ENCODE measurements around the gene HERC6.

The HERC6 gene

DNA sequence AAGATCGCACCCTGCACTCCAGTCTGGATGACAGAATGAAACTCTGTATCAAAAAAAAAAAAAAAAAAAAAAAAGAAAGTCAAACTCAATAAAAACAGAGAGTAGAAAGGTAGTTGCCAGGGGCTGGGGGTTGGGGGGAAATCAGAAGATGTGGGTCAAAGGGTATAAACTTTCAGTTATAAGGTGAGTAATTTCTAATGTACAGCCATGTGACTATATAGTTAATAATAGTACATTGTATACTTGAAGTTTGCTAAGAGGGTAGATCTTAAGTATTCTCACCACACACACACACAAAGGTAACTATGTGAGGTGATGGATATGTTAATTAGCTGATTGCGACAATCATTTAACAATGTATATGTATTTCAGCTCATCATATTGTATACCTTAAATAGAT is 11.5 kb downstream of the HERC6 start:
- ChIA-PET CTCF (no interaction called here), POLR2A (no interaction called here)
- no peak for DNase-seq (ENCODE audit: extremely low spot score)
- TF ChIP-seq ELF4 (IDR thresholded peaks at IDR 0.05) (no peak), BHLHE40 (IDR thresholded peaks at IDR 0.05; ENCODE audit: borderline replicate concordance) (no peak), TARDBP (IDR thresholded peaks at IDR 0.05) (no peak), FOXK2 (IDR thresholded peaks at IDR 0.05) (no peak), ARNT (IDR thresholded peaks at IDR 0.05) (no peak), SP1 (IDR thresholded peaks at IDR 0.05) (no peak), FOXA1 (IDR thresholded peaks at IDR 0.05) (no peak), ZNF384 (IDR thresholded peaks at IDR 0.05) (no peak), SUZ12 (IDR thresholded peaks at IDR 0.05) (no peak), HDGF (IDR thresholded peaks at IDR 0.05; ENCODE audit: borderline replicate concordance) (no peak)

DNA sequence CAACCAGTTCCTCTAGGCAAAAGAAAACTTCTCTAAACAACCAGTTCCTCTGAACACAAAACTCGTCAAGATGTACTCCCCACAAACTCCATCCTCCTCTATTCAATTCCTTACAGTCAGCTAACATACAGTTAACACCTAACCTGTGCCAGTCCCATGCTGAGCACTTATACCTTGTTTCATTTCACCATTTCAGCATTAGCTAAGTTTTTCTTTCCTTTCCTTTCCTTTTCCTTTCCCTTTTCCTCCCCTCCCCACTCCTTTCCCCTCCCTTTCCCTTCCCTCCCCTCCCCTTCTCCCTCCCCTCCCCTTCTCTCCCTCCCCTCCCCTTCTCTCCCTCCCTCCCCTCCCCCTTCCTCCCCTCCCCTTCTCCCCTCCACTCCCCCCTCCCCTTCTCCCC is 13.1 kb downstream of the HERC6 start:
- CTCF ChIA-PET, result no interaction called here

DNA sequence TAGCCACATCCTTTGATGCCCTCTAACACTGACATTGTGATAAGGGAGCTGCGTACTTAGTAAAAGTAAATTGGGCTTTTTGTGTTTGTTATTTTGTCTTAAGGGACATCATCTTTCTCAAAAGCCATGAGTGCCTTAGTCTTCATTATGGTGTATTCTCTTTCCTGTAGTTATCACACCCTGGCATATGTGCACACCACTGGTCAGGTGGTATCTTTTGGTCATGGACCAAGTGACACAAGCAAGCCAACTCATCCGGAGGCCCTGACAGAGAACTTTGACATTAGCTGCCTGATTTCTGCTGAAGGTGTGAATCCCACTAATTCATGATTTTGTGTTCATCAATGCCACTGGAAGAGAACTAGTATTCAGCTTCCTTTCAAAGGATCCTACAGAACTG is 18.0 kb downstream of the HERC6 start:
- CTCF ChIA-PET, result no interaction called here

More for the DNA sequence above, 13.1 kb downstream of the HERC6 start:
- POLR2A ChIA-PET, result no interaction called here
- DNase-seq (ENCODE audit: extremely low spot score), result no peak
- TF ChIP-seq FOXK2 (IDR thresholded peaks at IDR 0.05) (no peak), ELF4 (IDR thresholded peaks at IDR 0.05) (no peak), L3MBTL2 (conservative IDR thresholded peaks at IDR 0.05) (no peak), SP1 (IDR thresholded peaks at IDR 0.05) (no peak), BHLHE40 (IDR thresholded peaks at IDR 0.05; ENCODE audit: borderline replicate concordance) (no peak)

DNA sequence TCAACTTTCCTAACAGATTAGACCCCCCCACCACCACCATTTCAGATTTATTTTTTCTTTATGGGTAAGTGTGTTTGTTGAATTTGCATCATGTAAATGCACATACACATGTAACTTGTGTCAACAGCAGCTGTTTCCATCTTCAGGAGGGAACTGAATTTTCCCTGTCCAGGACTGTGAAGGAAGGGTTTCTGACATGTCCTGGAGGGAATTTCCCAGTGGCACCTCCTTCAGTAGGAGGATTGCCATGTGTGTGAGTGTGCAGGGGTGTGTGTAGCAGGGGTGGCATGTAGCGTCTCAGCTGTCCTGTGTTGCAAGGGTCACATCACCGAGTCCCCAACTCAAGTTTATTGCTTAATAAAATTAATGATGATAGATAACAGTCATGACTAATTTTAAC is 19.7 kb downstream of the HERC6 start:
- CTCF ChIA-PET, result no interaction called here
- POLR2A ChIA-PET, result no interaction called here
- DNase-seq (ENCODE audit: extremely low spot score), result no peak
- TF ChIP-seq BHLHE40 (IDR thresholded peaks at IDR 0.05; ENCODE audit: borderline replicate concordance) (no peak), SUZ12 (IDR thresholded peaks at IDR 0.05) (no peak), FOXA1 (IDR thresholded peaks at IDR 0.05) (no peak), L3MBTL2 (conservative IDR thresholded peaks at IDR 0.05) (no peak), FOXK2 (IDR thresholded peaks at IDR 0.05) (no peak), TARDBP (IDR thresholded peaks at IDR 0.05) (no peak), HDGF (IDR thresholded peaks at IDR 0.05; ENCODE audit: borderline replicate concordance) (no peak), FOXM1 (IDR thresholded peaks at IDR 0.05; ENCODE audit: borderline replicate concordance) (no peak), ZNF384 (IDR thresholded peaks at IDR 0.05) (no peak), NFRKB (IDR thresholded peaks at IDR 0.05) (no peak), CTBP1 (IDR thresholded peaks at IDR 0.05; ENCODE audit: borderline replicate concordance) (no peak), SP1 (IDR thresholded peaks at IDR 0.05) (no peak)
- TF ChIP-seq, protein P1, sequence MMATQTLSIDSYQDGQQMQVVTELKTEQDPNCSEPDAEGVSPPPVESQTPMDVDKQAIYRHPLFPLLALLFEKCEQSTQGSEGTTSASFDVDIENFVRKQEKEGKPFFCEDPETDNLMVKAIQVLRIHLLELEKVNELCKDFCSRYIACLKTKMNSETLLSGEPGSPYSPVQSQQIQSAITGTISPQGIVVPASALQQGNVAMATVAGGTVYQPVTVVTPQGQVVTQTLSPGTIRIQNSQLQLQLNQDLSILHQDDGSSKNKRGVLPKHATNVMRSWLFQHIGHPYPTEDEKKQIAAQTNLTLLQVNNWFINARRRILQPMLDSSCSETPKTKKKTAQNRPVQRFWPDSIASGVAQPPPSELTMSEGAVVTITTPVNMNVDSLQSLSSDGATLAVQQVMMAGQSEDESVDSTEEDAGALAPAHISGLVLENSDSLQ (IDR thresholded peaks at IDR 0.05), result no peak

More for the DNA sequence above, 18.0 kb downstream of the HERC6 start:
- DNase-seq (ENCODE audit: extremely low spot score), result no peak
- TF ChIP-seq LEF1 (IDR thresholded peaks at IDR 0.05; ENCODE audit: borderline replicate concordance) (no peak), FOXK2 (IDR thresholded peaks at IDR 0.05) (no peak), SUZ12 (IDR thresholded peaks at IDR 0.05) (no peak), ARNT (IDR thresholded peaks at IDR 0.05) (no peak), ZNF384 (IDR thresholded peaks at IDR 0.05) (no peak), FOXA1 (IDR thresholded peaks at IDR 0.05) (no peak), L3MBTL2 (conservative IDR thresholded peaks at IDR 0.05) (no peak), ELF4 (IDR thresholded peaks at IDR 0.05) (no peak), BHLHE40 (IDR thresholded peaks at IDR 0.05; ENCODE audit: borderline replicate concordance) (no peak), TARDBP (IDR thresholded peaks at IDR 0.05) (no peak)
- POLR2A ChIA-PET, result no interaction called here

DNA sequence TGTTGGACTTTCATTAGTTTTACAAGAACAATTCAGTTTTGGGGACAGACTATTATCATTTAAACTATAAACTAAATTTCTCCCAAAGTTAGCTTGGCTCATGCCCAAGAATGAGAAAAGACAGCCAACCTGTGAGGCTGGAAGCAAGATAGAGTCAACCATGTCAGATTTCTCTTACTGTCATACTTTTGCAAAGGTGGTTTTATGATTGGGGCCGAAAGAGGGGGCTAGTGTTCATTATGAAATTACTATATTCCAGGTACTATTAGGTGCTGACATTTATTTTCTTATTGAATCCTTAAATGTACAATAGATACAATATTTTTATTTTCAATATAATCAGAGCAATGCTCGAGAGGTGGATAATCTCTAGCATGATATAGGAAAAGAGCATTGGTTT is 30.6 kb downstream of the HERC6 start:
- TF ChIP-seq FOXK2 (IDR thresholded peaks at IDR 0.05) (no peak), SP1 (IDR thresholded peaks at IDR 0.05) (no peak), L3MBTL2 (conservative IDR thresholded peaks at IDR 0.05) (no peak), FOXM1 (IDR thresholded peaks at IDR 0.05; ENCODE audit: borderline replicate concordance) (no peak), TARDBP (IDR thresholded peaks at IDR 0.05) (no peak)
- ChIA-PET POLR2A (no interaction called here), CTCF (no interaction called here)
- DNase-seq (ENCODE audit: extremely low spot score), result no peak

DNA sequence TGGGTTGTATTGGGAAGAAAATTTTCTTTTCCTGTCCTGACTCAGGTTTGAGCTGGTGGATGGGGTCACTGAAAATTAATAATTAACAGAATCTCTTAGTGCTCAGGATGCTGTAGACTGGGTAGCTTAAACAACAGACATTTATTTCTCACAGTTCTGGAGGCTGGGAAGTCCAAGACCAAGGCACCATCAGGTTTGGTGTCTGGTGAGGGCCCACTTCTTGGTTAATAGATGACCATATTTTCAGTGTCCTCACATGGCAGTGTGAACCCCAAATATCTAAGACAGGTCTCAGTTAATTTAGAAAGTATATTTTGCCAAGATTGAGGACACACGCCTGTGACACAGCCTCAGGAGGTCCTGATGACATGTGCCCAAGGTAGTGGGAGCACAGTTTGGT is 31.1 kb downstream of the HERC6 start:
- no peak for DNase-seq (ENCODE audit: extremely low spot score)
- CTCF ChIA-PET, result interaction anchor here (0.8 kb wide), 1 partner anchor 105 kb away, joined by 3 read pairs; no protein-coding TSS in a partner anchor
- no peak for TF ChIP-seq TARDBP (IDR thresholded peaks at IDR 0.05)
- no peak for TF ChIP-seq FOXM1 (IDR thresholded peaks at IDR 0.05; ENCODE audit: borderline replicate concordance)
- no peak for TF ChIP-seq CTBP1 (IDR thresholded peaks at IDR 0.05; ENCODE audit: borderline replicate concordance)
- TF ChIP-seq L3MBTL2 (conservative IDR thresholded peaks at IDR 0.05), result no peak
- TF ChIP-seq BHLHE40 (IDR thresholded peaks at IDR 0.05; ENCODE audit: borderline replicate concordance), result no peak
- TF ChIP-seq FOXK2 (IDR thresholded peaks at IDR 0.05), result no peak
- TF ChIP-seq ARNT (IDR thresholded peaks at IDR 0.05), result no peak
- no peak for TF ChIP-seq LEF1 (IDR thresholded peaks at IDR 0.05; ENCODE audit: borderline replicate concordance)
- POLR2A ChIA-PET, result no interaction called here

DNA sequence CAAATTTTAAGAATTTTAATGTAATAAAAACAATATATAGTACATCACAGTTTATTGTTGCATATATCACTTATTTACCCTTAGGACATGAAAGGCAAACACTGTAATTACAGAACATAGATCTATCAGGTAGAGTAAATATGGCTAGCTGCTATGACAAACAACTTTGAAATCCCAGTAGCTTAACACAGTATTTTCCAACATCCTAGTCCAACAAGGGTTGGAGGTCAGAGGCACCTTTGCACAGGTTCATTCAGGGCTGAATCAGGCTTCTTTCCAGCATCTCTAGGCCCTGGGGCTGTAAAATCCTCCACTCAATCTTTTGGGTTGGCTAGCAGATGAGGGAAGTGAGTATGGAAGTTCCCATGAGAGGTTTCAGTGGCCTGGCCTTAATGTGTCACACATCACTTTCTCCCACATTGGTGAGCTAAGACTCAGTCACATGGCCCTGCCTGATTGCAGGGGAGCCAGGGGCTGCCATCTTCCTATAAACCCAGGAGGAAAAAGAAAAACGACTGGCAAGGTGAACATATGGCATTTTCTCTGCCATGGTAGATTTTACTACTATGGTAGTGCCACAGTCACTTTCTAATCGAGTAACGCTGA is 32.9 kb downstream of the HERC6 start:
- POLR2A ChIA-PET, result no interaction called here
- no peak for DNase-seq (ENCODE audit: extremely low spot score)
- TF ChIP-seq FOXA1 (IDR thresholded peaks at IDR 0.05) (no peak), NFRKB (IDR thresholded peaks at IDR 0.05) (no peak), FOXK2 (IDR thresholded peaks at IDR 0.05) (no peak), ZNF384 (IDR thresholded peaks at IDR 0.05) (no peak), ELF4 (IDR thresholded peaks at IDR 0.05) (no peak), CTBP1 (IDR thresholded peaks at IDR 0.05; ENCODE audit: borderline replicate concordance) (no peak), HDGF (IDR thresholded peaks at IDR 0.05; ENCODE audit: borderline replicate concordance) (no peak), SUZ12 (IDR thresholded peaks at IDR 0.05) (no peak), TARDBP (IDR thresholded peaks at IDR 0.05) (no peak), LEF1 (IDR thresholded peaks at IDR 0.05; ENCODE audit: borderline replicate concordance) (no peak), SP1 (IDR thresholded peaks at IDR 0.05) (no peak), L3MBTL2 (conservative IDR thresholded peaks at IDR 0.05) (no peak), BHLHE40 (IDR thresholded peaks at IDR 0.05; ENCODE audit: borderline replicate concordance) (no peak), FOXM1 (IDR thresholded peaks at IDR 0.05; ENCODE audit: borderline replicate concordance) (no peak), ARNT (IDR thresholded peaks at IDR 0.05) (no peak)
- TF ChIP-seq, protein P1 (IDR thresholded peaks at IDR 0.05), result no peak
- CTCF ChIA-PET, result no interaction called here
